ENCODE results near the gene OBSCN.

DNA sequence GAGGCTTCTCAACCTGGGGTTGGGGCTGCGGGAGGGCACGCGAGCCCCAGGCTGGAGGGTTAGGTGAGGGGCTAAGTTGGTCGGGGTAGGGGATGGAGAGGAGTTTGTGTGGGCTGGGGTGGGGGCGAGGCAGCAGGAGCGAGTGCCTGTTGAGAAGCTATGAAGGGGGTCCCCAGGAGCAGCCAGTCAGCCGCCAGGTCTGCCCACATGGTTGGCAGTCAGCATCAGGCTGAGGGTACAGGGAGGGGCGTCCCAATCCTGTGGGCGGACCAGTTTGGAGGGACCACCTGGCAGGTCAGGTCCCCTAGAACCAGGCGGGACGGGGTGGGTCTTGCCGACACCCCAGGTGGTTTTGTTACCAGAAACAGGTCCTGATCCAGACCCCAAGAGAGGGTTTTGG is 209.2 kb downstream of the OBSCN start:
- TF ChIP-seq CTCF (IDR thresholded peaks at IDR 0.05), result no peak
- no peak for TF ChIP-seq ZFX (IDR thresholded peaks at IDR 0.05; ENCODE audit: borderline replicate concordance)

Data from 22Rv1 (cell line).